Memory B cell (primary cell): ENCODE measurements around the gene EPC2.
"Not testable (repeated sequence)": the region's sequence is repeated elsewhere in the genome, so short reads cannot be mapped to it uniquely, and the experiment has no call there.

ENCODE experiments used
- ATAC-seq: fragments of 150-1000 bp; cut with Tn5 transposase; 2 replicates; pipeline ENCODE4 v1.10.0; 2021; ENCODE audit warnings: low read depth, mild to moderate bottlenecking, moderate library complexity
- DNase-seq, 2 donors: peaks; one replicate each; pipeline ENCODE4 v3.0.0; 2022; ENCODE audit warnings: low spot score in 2 of 2
- H3K27ac Mint-ChIP-seq: one replicate; pipeline ENCODE4 v1.8.0; 2022; ENCODE audit warnings: mild to moderate bottlenecking, moderate library complexity, mixed read lengths
- H3K27me3 Mint-ChIP-seq: one replicate; pipeline ENCODE4 v1.8.0; 2022; ENCODE audit warnings: mixed read lengths
- H3K36me3 Mint-ChIP-seq: one replicate; pipeline ENCODE4 v1.8.0; 2022; ENCODE audit warnings: mild to moderate bottlenecking, mixed read lengths
- H3K4me1 Mint-ChIP-seq: one replicate; pipeline ENCODE4 v1.8.0; 2022; ENCODE audit warnings: mixed read lengths
- H3K4me3 Mint-ChIP-seq: one replicate; pipeline ENCODE4 v1.8.0; 2022; ENCODE audit warnings: mild to moderate bottlenecking, moderate library complexity, mixed read lengths
- H3K9me3 Mint-ChIP-seq: one replicate; pipeline ENCODE4 v1.8.0; 2022; ENCODE audit warnings: mixed read lengths

Gene EPC2

DNA sequence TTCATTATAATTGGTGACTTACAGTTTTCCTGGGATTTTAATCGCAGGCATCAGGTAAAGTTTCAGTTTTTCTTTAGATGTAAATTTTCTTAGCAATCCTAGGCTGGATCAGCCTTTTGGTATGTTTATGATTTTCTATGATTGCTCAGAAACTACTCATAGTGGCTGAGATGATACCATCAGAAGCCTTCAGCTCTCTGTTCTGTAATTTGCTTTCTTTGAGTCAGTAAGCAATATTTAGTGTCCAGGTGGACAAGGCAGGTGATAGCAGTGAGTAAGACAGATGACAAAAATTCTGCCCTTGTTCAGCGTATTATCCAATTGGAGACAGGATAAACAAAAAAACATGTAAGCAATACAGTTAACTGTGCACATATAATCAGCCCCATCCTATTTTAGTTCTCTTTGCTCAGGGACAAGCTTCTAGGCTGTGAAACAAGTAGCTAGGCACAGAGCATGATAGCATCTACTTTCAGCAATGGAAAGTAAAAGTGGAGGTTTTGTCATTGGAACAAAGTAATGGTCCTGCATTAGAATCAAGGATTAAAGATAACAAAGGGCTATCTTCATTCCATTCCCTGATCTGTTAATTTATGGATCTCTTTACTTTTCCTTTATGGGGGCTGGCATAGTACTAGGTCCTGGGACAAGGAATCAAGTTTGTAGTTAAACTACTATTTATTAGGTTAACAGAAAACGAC is 100.8 kb downstream of the EPC2 start:
- no peak overlapping the region for H3K27ac Mint-ChIP-seq
- H3K4me3 Mint-ChIP-seq: no peak overlapping the region
- ATAC-seq (no peak), DNase-seq (no peak)
- H3K27me3 Mint-ChIP-seq: no peaks in the 10 kb centered on the region
- H3K4me1 Mint-ChIP-seq: peaks cover 30% of the 10 kb centered on the region
- peaks cover 26% of the 10 kb centered on the region for H3K36me3 Mint-ChIP-seq
- H3K9me3 Mint-ChIP-seq: no peaks in the 10 kb centered on the region

DNA sequence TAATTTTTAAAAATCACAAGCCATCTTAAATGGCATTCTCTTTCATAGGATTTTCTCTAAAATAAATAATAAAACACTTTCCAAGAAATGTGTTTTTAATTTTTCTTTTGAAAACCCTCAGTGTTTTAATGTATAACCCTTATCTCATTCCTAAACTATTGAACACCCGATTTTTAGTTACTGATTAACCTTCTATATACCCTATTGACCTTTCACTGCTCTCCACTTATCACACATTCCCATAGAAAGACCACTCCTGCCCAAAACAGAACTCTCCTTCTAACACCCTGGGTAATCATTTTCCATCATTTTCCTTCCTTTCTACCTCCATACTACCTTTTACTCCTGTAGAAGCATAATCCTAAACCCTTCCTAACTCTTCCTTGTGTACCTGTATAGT is 102.4 kb downstream of the EPC2 start:
- H3K4me1 Mint-ChIP-seq: peaks cover 27% of the 10 kb centered on the region
- H3K36me3 Mint-ChIP-seq: peaks cover 26% of the 10 kb centered on the region

DNA sequence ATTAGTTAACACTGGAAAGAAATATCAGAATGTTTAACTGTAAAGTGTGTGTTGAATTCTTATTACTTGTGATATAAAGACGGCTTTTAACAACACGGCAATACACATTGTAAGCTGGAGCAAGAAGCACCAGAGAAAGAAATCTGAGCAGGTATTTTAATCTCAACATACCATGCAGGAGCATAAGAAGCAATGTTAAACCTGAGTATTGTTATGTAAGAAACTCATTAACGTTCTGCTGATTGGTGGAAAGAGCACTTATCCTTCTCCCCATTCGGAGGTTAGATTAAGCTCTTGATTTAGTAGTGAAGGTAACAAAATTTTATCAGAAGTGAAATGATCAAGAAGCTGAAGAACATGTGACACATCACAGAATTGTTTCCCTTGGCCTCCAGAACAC is 107.4 kb downstream of the EPC2 start:
- no peaks in the 10 kb centered on the region for H3K9me3 Mint-ChIP-seq
- DNase-seq (no peak), ATAC-seq (no peak)
- peaks cover 18% of the 10 kb centered on the region for H3K4me1 Mint-ChIP-seq
- no peak overlapping the region for H3K27ac Mint-ChIP-seq
- H3K4me3 Mint-ChIP-seq: no peak overlapping the region
- H3K27me3 Mint-ChIP-seq: no peaks in the 10 kb centered on the region
- peaks cover 32% of the 10 kb centered on the region for H3K36me3 Mint-ChIP-seq

More for the DNA sequence above, 102.4 kb downstream of the EPC2 start:
- Mint-ChIP-seq H3K9me3 (no peaks in the 10 kb centered on the region), H3K27me3 (no peaks in the 10 kb centered on the region), H3K27ac (peak overlapping the region; percentile 16), H3K4me3 (no peak overlapping the region)
- ATAC-seq: no peak
- no peak for DNase-seq

DNA sequence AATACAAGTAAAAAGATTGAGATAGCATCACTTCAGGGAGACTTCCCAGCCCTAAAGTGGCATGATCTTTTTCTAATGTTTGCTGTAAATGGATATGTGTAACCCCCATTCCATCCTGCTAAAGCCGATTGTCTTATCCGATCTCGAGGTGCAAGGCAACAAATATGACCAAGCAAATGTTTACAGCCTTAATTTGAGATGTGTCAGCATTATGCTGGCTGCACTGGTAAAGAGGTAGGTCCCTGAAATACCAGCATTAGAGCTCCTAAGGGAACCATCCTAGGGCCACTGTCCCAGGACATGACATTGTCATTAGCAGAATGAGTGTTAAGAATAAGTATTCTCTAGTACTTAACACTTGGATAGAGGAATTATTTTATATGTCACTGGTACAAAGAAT is 108.4 kb downstream of the EPC2 start:
- no peak for ATAC-seq
- no peaks in the 10 kb centered on the region for H3K27me3 Mint-ChIP-seq
- H3K4me1 Mint-ChIP-seq: peaks cover 8% of the 10 kb centered on the region
- H3K36me3 Mint-ChIP-seq: peaks cover 23% of the 10 kb centered on the region
- no peak overlapping the region for H3K27ac Mint-ChIP-seq
- no peak overlapping the region for H3K4me3 Mint-ChIP-seq
- H3K9me3 Mint-ChIP-seq: no peaks in the 10 kb centered on the region
- DNase-seq: no peak

DNA sequence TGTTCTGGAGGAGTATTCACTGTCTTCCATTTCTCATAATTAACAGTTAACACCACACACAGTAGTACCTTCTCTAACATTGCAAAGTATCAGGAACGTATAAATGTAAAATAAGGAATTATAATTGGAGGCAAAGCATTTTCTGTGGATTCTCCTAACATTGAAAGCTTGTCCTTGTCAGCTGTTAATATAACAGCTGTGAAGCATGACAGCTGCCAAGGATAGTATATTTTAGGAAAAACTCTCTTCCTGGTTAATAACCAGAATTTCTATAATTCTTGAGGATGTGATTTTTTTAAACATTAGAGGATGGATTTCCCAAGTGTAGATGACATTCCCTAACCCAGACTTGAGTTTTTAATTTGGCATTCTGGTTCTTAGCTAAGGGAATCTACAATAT is 110.3 kb downstream of the EPC2 start:
- Mint-ChIP-seq H3K4me1 (peaks cover 4% of the 10 kb centered on the region), H3K36me3 (peaks cover 21% of the 10 kb centered on the region), H3K9me3 (no peaks in the 10 kb centered on the region), H3K27me3 (no peaks in the 10 kb centered on the region), H3K4me3 (no peak overlapping the region), H3K27ac (no peak overlapping the region)
- ATAC-seq: no peak
- DNase-seq: no peak

DNA sequence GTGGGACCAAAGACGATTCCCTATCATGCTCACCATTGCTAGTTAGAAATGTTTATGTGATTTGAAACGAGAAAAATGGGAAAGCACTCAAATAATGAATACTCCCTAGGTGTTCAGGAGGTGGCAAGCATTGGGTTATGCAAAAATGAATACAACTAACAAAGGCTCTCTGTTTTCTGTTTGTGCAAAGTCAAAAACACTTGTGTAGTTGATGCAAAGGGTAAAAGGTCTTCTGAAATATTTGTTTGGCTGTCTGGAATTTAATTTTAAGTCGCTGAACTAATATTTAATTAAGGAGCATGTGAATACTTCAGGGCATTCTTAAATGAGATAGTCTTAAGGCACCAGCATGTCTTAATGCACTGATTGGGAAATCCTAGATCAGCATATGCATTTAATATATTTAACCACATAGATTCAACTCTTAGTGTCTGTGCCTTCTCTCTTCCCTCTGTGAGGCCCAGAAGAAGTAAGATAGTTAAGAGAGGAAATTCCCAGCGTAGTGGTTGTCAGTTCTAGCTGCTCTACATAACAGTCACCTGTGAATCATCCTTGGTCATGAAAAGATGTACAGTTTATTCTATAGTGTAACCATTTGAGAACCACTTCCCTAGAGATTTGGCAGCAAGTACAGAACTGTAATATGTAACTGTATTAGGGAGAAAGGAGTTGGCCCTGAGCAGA is 111.9 kb downstream of the EPC2 start:
- Mint-ChIP-seq H3K27ac (no peak overlapping the region), H3K27me3 (no peaks in the 10 kb centered on the region), H3K36me3 (peaks cover 20% of the 10 kb centered on the region), H3K4me1 (peaks cover 4% of the 10 kb centered on the region), H3K4me3 (no peak overlapping the region), H3K9me3 (no peaks in the 10 kb centered on the region)
- no peak for DNase-seq
- ATAC-seq: no peak

DNA sequence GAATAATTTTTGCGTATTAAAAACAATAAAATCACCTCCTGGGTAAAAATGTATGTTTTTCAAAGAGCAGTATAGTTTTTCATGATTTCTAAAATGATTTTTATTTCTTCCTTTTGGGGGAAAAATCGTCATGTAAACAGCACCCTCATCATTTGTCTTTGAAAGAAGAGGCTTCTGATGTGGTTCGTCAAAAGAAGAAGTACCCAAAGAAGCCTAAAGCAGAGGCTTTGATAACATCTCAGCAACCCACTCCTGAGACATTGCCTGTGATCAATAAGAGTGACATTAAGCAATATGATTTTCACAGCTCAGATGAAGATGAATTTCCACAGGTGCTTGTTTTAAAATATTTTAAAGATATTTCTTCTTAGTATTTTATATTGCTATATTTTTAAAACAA is 120.3 kb downstream of the EPC2 start:
- DNase-seq (no peak), ATAC-seq (no peak)
- Mint-ChIP-seq H3K36me3 (peaks cover 22% of the 10 kb centered on the region), H3K27ac (no peak overlapping the region), H3K27me3 (no peaks in the 10 kb centered on the region), H3K4me3 (no peak overlapping the region), H3K9me3 (no peaks in the 10 kb centered on the region), H3K4me1 (no peaks in the 10 kb centered on the region)

DNA sequence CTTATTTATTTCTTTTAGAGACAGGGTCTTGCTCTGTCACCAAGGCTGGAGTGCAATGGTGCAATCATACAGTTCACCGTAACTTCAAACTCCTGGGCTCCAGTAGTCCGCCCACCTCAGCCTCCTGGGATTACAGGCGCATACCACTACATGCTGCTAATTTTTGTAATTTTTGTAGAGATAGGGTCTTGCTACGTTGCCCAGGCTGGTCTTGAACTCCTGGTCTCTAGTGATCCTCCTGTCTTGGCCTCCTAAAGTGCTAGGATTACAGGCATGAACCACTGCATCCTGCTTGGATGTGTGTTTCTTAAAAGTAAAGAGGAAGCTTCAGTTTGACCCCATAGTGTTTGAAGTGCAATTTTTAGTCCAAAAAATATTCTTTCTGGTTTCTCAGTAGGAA is 125.5 kb downstream of the EPC2 start:
- ATAC-seq (no peak), DNase-seq (no peak)
- H3K27ac Mint-ChIP-seq: no peak overlapping the region
- H3K27me3 Mint-ChIP-seq: no peaks in the 10 kb centered on the region
- H3K4me3 Mint-ChIP-seq: no peak overlapping the region
- H3K4me1 Mint-ChIP-seq: no peaks in the 10 kb centered on the region
- peaks cover 25% of the 10 kb centered on the region for H3K36me3 Mint-ChIP-seq
- no peaks in the 10 kb centered on the region for H3K9me3 Mint-ChIP-seq

DNA sequence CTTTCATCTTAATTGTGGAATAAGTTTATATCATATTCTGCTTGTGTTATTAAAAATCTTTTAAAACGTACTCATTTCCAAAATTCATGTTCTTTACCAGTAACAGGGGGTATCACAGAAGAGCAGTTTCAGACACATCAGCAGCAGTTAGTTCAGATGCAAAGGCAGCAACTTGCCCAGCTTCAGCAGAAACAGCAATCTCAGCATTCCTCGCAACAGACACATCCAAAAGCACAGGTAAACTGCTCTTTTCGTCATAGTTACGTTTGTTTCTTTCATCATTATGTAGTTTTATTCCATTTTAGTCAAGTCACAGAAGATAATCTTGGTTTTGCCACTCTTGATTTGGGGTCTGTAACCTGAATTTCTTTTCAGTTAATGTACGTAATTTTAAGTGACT is 137.0 kb downstream of the EPC2 start:
- Mint-ChIP-seq H3K36me3 (peaks cover 29% of the 10 kb centered on the region), H3K27ac (no peak overlapping the region), H3K27me3 (no peaks in the 10 kb centered on the region), H3K4me3 (no peak overlapping the region), H3K9me3 (no peaks in the 10 kb centered on the region), H3K4me1 (no peaks in the 10 kb centered on the region)
- ATAC-seq: no peak
- no peak for DNase-seq

DNA sequence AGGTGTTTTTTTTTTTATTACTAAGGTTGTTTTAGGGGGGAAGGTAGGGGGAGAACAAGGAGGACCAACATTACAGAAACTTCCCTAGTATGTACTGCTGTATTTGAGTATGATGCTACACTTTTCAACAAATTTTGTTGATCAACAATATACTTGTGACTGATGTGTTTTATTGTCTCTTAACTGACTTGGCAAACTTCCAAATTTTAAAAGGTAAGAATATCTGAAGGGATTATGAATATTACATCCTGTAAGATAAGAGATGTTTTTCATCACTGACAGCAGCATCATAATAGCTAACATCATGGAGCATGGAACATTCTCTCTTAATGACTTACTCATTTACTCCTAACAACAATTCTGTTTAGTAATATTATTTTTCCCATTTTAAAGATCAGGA is 144.5 kb downstream of the EPC2 start:
- peaks cover 2% of the 10 kb centered on the region for H3K9me3 Mint-ChIP-seq
- H3K36me3 Mint-ChIP-seq: peaks cover 19% of the 10 kb centered on the region
- no peaks in the 10 kb centered on the region for H3K27me3 Mint-ChIP-seq

DNA sequence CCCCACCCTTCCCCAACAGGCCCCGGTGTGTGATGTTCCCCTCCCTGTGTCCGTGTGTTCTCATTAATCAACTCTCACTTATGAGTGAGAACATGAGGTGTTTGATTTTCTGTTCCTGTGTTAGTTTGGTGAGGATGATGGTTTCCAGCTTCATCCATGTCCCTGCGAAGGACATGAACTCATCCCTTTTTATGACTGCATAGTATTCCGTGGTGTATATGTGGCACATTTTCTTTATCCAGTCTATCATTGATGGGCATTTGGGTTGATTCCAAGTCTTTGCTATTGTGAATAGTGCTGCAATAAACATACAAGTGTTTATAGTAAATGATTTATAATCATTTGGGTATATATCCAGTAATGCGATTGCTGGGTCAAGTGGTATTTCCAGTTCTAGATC is 145.6 kb downstream of the EPC2 start:
- not testable (repeated sequence) for H3K4me1 Mint-ChIP-seq, H3K9me3 Mint-ChIP-seq, H3K4me3 Mint-ChIP-seq, H3K27me3 Mint-ChIP-seq, ATAC-seq, H3K36me3 Mint-ChIP-seq, DNase-seq, H3K27ac Mint-ChIP-seq

More for the DNA sequence above, 144.5 kb downstream of the EPC2 start:
- ATAC-seq: no peak
- H3K27ac Mint-ChIP-seq: no peak overlapping the region
- H3K4me1 Mint-ChIP-seq: peaks cover 7% of the 10 kb centered on the region
- no peak for DNase-seq
- H3K4me3 Mint-ChIP-seq: no peak overlapping the region

DNA sequence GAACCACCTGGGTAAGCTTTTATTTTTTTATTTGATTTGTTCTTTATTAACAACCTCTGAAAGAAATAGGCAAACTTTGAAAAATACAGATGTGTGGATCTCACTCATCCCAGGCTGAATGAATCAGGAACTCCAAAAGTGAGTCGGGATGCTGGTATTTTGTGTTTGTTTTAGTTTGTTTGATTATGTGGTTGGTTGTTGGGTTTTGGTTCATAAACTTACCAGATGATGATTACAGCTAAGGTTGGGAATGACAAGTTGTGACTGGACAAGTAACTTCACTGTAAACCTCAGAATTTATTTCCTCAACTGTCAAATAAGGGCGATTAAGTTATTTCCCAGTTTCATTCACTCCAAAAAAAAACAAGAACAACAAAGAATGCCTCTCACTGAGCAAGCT is 150.0 kb downstream of the EPC2 start:
- H3K27ac Mint-ChIP-seq: no peak overlapping the region
- H3K4me1 Mint-ChIP-seq: peaks cover 7% of the 10 kb centered on the region
- no peak overlapping the region for H3K4me3 Mint-ChIP-seq
- H3K36me3 Mint-ChIP-seq: peaks cover 2% of the 10 kb centered on the region
- DNase-seq (no peak), ATAC-seq (no peak)
- H3K27me3 Mint-ChIP-seq: peaks cover 6% of the 10 kb centered on the region
- H3K9me3 Mint-ChIP-seq: peaks cover 2% of the 10 kb centered on the region

DNA sequence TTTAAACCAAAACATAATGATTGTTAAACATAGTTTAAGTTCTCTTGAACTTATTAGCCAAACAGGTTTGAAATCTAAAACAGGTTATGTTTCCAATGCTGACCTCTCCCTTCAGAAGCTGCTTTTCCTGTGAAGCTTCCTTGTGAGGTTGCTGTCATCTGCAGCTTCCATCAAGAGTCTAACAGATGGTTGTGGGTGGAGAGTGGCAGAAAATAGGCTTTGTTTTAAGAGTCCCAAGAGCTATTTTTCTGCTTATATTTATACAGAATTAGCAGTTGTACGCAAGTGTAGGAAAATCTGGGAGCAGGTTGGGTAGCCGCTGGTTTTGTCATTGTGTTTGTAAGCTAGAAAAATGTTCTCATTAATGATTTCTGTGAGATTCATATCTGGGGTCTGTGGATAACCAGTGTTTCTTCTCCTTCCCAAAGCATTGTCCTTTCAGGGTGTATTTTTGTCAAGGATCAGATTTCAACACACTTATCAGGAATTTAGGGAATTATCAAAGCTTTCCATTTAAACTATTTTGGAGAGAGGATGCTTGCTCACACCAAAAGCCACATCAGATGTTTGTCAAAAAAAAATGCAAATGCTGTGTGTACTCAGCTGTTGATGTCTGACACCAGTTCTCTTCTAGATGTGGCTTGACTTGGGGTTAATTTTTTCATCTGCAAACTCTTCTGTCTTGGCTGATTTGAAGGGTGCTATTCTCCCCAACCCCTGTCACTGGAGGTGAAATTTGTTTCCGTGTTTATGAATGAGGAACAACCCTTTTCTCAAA is 152.4 kb downstream of the EPC2 start:
- no peak for ATAC-seq
- peaks cover 6% of the 10 kb centered on the region for H3K27me3 Mint-ChIP-seq
- H3K4me3 Mint-ChIP-seq: no peak overlapping the region
- H3K9me3 Mint-ChIP-seq: no peaks in the 10 kb centered on the region
- H3K4me1 Mint-ChIP-seq: peaks cover 5% of the 10 kb centered on the region
- no peak for DNase-seq
- H3K27ac Mint-ChIP-seq: no peak overlapping the region
- H3K36me3 Mint-ChIP-seq: no peaks in the 10 kb centered on the region

DNA sequence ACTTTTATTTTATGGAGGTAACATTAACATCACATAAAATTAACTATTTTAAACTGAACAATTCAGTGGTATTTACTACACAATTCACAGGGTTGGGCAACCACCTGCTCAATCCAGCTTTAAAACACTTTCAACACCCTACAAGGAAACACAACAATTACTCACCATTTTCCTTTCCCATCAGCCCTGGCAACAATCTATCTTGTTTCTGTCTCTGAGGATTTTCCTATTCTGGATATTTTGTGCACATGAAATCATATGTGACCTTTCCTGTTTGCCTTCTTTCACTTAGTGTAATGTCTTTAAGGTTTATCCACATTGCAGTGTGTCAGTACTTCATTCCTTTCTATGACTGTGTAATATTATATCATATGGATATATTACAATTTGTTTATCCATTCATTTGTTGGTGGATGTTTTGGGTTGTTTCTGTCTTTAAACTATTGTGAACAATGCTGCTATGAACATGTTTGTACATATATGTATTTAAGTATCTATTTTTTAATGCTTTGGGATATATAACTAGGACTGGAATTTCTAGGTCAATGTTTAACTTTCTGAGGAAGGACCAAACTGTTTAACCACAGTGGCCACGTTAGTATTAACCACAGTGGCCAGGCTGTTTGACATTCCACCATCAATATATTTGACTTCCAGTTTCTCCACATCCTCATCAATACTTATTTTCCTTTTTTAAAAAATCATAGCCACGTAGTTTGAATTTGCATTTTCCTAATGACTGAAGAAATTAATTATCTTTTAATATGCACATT is 158.1 kb downstream of the EPC2 start:
- DNase-seq: no peak
- H3K36me3 Mint-ChIP-seq: peaks cover 8% of the 10 kb centered on the region
- H3K4me1 Mint-ChIP-seq: no peaks in the 10 kb centered on the region
- no peak overlapping the region for H3K27ac Mint-ChIP-seq
- H3K9me3 Mint-ChIP-seq: peaks cover 11% of the 10 kb centered on the region
- no peak for ATAC-seq
- peaks cover 8% of the 10 kb centered on the region for H3K27me3 Mint-ChIP-seq
- H3K4me3 Mint-ChIP-seq: no peak overlapping the region
